ENCODE data around the gene CACNA2D4. TPM values are rescaled to one million over a fixed set of nuclear protein-coding genes. Genes with fewer than 3 reads are reported as not detected.

The CACNA2D4 gene
- total RNA-seq, 1 donor from 2014 or later, result 0.87 TPM

GRCh38 chr12:1842183-1842904, 76.1 kb downstream of the CACNA2D4 start:
- Mint-ChIP-seq H3K27ac (no peak overlapping the region), H3K9me3 (no peaks in the 10 kb centered on the region)

GRCh38 chr12:1841586-1842182, 76.8 kb downstream of the CACNA2D4 start:
- no peak for DNase-seq (ENCODE audit: extremely low spot score, unreplicated experiment)
- no peak for TF ChIP-seq CTCF (conservative IDR thresholded peaks at IDR 0.05)
- Mint-ChIP-seq H3K27ac (no peak overlapping the region), H3K4me3 (no peak overlapping the region), H3K4me1 (ENCODE audit: unreplicated experiment) (peaks cover 20% of the 10 kb centered on the region), H3K36me3 (no peaks in the 10 kb centered on the region), H3K9me3 (no peaks in the 10 kb centered on the region), H3K27me3 (peaks cover 53% of the 10 kb centered on the region)

More at GRCh38 chr12:1842183-1842904, 76.1 kb downstream of the CACNA2D4 start:
- Mint-ChIP-seq H3K4me1 (ENCODE audit: unreplicated experiment) (peaks cover 18% of the 10 kb centered on the region), H3K36me3 (no peaks in the 10 kb centered on the region), H3K27me3 (peaks cover 55% of the 10 kb centered on the region), H3K4me3 (no peak overlapping the region)
- peak; percentile 48 for DNase-seq (ENCODE audit: extremely low spot score, unreplicated experiment)
- no peak for TF ChIP-seq CTCF (conservative IDR thresholded peaks at IDR 0.05)

GRCh38 chr12:1840981-1841425, 77.4 kb downstream of the CACNA2D4 start:
- Mint-ChIP-seq H3K27me3 (peaks cover 52% of the 10 kb centered on the region), H3K36me3 (no peaks in the 10 kb centered on the region), H3K4me1 (ENCODE audit: unreplicated experiment) (peaks cover 20% of the 10 kb centered on the region), H3K4me3 (no peak overlapping the region), H3K27ac (no peak overlapping the region), H3K9me3 (no peaks in the 10 kb centered on the region)
- TF ChIP-seq CTCF (conservative IDR thresholded peaks at IDR 0.05), result no peak
- DNase-seq (ENCODE audit: extremely low spot score, unreplicated experiment), result no peak

- Mint-ChIP-seq H3K27ac (no peak overlapping the region), H3K4me3 (no peak overlapping the region), H3K9me3 (no peaks in the 10 kb centered on the region), H3K36me3 (no peaks in the 10 kb centered on the region), H3K4me1 (ENCODE audit: unreplicated experiment) (peaks cover 20% of the 10 kb centered on the region), H3K27me3 (peaks cover 51% of the 10 kb centered on the region)
- no peak for DNase-seq (ENCODE audit: extremely low spot score, unreplicated experiment)
- no peak for TF ChIP-seq CTCF (conservative IDR thresholded peaks at IDR 0.05)
Measured at GRCh38 chr12:1839956-1840951, 78.2 kb downstream of the CACNA2D4 start.

GRCh38 chr12:1839464-1839863, 79.0 kb downstream of the CACNA2D4 start:
- TF ChIP-seq CTCF (conservative IDR thresholded peaks at IDR 0.05), result no peak
- H3K27ac Mint-ChIP-seq, result no peak overlapping the region
- DNase-seq (ENCODE audit: extremely low spot score, unreplicated experiment), result no peak
- no peaks in the 10 kb centered on the region for H3K36me3 Mint-ChIP-seq
- H3K4me1 Mint-ChIP-seq (ENCODE audit: unreplicated experiment), result peaks cover 16% of the 10 kb centered on the region
- H3K27me3 Mint-ChIP-seq, result peaks cover 51% of the 10 kb centered on the region
- no peak overlapping the region for H3K4me3 Mint-ChIP-seq
- H3K9me3 Mint-ChIP-seq, result no peaks in the 10 kb centered on the region
